ENCODE results near the gene ITGA7. TPM values are rescaled to one million over a fixed set of nuclear protein-coding genes. Genes with fewer than 3 reads are reported as not detected.

ITGA7 gene
- polyA plus RNA-seq, 1 donor: 409 TPM

GRCh38 chr12:55700255-55701018, 7.3 kb downstream of the ITGA7 start:
- DNase-seq (ENCODE audit: low read depth): no peak

- no peak for DNase-seq (ENCODE audit: low read depth)
These were observed 8.1 kb downstream of the ITGA7 start for GRCh38 chr12:55699471-55700055.

GRCh38 chr12:55698965-55699364, 8.7 kb downstream of the ITGA7 start:
- DNase-seq (ENCODE audit: low read depth): no peak

GRCh38 chr12:55698241-55698955, 9.3 kb downstream of the ITGA7 start:
- DNase-seq (ENCODE audit: low read depth): no peak

- DNase-seq (ENCODE audit: low read depth): no peak
These were observed 10.0 kb downstream of the ITGA7 start for GRCh38 chr12:55697686-55698085.

GRCh38 chr12:55696796-55697462, 10.8 kb downstream of the ITGA7 start:
- no peak for DNase-seq (ENCODE audit: low read depth)

GRCh38 chr12:55696141-55696540, 11.6 kb downstream of the ITGA7 start:
- no peak for DNase-seq (ENCODE audit: low read depth)

- no peak for DNase-seq (ENCODE audit: low read depth)
These were observed 12.4 kb downstream of the ITGA7 start for GRCh38 chr12:55695349-55695748.

- no peak for DNase-seq (ENCODE audit: low read depth)
These were observed 13.1 kb downstream of the ITGA7 start for GRCh38 chr12:55694651-55695050.

- DNase-seq (ENCODE audit: low read depth): no peak
These were observed 13.6 kb downstream of the ITGA7 start for GRCh38 chr12:55694188-55694515.

GRCh38 chr12:55693323-55694187, 14.1 kb downstream of the ITGA7 start:
- no peak for DNase-seq (ENCODE audit: low read depth)

- no peak for DNase-seq (ENCODE audit: low read depth)
These were observed 14.9 kb downstream of the ITGA7 start for GRCh38 chr12:55692631-55693322.

- no peak for DNase-seq (ENCODE audit: low read depth)
These were observed 18.7 kb downstream of the ITGA7 start for GRCh38 chr12:55688716-55689655.

GRCh38 chr12:55687746-55688145, 20.0 kb downstream of the ITGA7 start:
- no peak for DNase-seq (ENCODE audit: low read depth)

- no peak for DNase-seq (ENCODE audit: low read depth)
These were observed 21.2 kb downstream of the ITGA7 start for GRCh38 chr12:55686366-55687010.

GRCh38 chr12:55685671-55686070, 22.0 kb downstream of the ITGA7 start:
- no peak for DNase-seq (ENCODE audit: low read depth)

GRCh38 chr12:55684761-55685370, 22.8 kb downstream of the ITGA7 start:
- DNase-seq (ENCODE audit: low read depth): no peak

- DNase-seq (ENCODE audit: low read depth): no peak
These were observed 24.0 kb downstream of the ITGA7 start for GRCh38 chr12:55683676-55684075.

Measured in forelimb muscle (tissue), 1 donor.